NCI-H1092 (cell line): ENCODE data around the gene KPNA1.
A peak's percentile ranks its signal among the peaks of the same experiment; 100 is the strongest.

Source experiments
- DNase-seq: peaks from one replicate; lab custom pipeline; 2025; lab: John Stamatoyannopoulos, UW

KPNA1 gene

GRCh38 chr3:122514123-122515019 lies at the start of gene KPNA1:
KPNA1 (minus strand) TSS chr3:122514939; CDS start chr3:122496565, 18,374 bp downstream.
- peak; percentile 79 for DNase-seq

GRCh38 chr3:122564155-122564912 lies 49.6 kb upstream of the KPNA1 start, which contains the start of the genes DTX3L and PARP9:
DTX3L (plus strand) TSS chr3:122564338; CDS start chr3:122564427, 89 bp downstream.
PARP9 (minus strand) TSS chr3:122564300; CDS start chr3:122559620, 4,680 bp downstream.
- peak; percentile 43 for DNase-seq

DNA sequence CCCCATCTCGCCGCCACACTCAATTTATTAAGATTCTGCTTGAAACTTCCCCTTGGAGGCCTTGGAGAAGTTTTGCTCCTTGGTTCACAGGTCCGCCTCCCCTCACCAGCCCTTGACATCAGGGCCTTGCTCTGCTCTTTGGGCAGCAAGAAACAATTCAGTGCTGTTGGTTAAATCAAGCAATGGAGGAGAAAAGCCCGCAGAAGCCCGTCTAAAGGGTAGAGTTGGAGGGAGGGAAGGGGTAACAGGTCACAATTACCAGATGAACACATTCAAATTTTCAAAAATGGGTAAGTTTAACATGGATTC lies 48.9 kb upstream of the KPNA1 start:
- no peak for DNase-seq

GRCh38 chr3:122562923-122563716 lies 48.4 kb upstream of the KPNA1 start:
- no peak for DNase-seq

DNA sequence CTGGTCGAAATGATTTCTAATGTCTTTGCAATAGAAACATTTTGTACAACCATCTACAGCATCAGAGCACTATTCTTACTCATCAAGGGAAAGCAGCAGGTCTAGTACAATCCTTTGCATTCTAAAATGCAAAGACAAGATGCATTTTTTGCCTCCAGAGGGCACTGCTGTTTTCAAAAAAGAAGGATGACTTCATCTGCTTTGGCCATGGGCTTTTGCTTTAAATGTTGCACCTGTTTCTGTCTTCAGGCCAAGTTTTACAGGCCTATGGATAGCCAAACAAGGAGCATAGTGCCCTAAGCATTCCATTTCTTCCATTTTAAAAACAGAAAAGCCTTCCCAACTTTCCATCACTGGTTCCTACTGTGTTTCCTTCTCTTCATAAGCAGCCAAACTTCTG lies 45.9 kb upstream of the KPNA1 start:
- DNase-seq = peak; percentile 23

DNA sequence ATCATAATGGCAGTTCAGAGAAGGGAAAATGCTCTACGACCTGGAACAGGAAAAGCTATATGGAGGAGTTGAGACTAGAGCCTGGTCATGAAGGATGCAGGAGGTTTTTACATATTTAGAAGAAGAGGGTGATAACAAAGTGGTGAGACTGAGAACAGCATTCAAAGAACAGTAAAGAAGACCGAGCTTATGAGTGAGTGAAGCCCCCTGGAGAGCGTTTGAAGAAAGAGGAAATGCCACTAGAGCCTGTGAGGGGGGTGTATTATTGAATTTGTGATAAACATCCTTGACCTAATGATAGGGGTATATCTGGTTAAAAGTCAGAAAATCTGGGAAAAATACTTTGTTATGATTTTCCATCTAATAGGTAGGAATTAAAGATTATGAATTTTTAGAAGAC lies 45.2 kb upstream of the KPNA1 start:
- DNase-seq = no peak

GRCh38 chr3:122558605-122559004 lies 43.9 kb upstream of the KPNA1 start:
- no peak for DNase-seq

- no peak for DNase-seq
These were observed 42.6 kb upstream of the KPNA1 start for GRCh38 chr3:122557356-122557755.

GRCh38 chr3:122555275-122556071 lies 40.7 kb upstream of the KPNA1 start:
- DNase-seq = no peak

GRCh38 chr3:122553171-122553570 lies 38.4 kb upstream of the KPNA1 start:
- DNase-seq = no peak

DNA sequence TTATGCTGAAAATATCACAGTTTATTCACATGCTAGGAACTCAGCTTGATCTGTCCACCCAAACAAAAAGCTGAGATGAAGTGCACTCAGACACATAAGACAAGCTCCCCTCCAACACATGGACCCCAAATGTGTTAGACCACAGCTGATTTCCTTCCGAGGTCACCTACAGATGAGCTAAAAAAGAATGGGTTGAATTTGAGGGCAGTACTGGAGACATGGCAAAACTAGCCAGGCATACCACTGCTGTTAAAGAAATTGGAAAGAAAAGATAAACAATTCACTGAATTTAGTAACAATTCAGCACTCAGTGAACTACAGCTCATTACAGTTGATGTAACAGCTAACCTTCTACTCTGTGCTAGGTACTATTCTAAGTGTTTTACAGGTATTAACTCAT lies 33.9 kb upstream of the KPNA1 start:
- no peak for DNase-seq

- no peak for DNase-seq
These were observed 33.3 kb upstream of the KPNA1 start for GRCh38 chr3:122548076-122548475.

DNA sequence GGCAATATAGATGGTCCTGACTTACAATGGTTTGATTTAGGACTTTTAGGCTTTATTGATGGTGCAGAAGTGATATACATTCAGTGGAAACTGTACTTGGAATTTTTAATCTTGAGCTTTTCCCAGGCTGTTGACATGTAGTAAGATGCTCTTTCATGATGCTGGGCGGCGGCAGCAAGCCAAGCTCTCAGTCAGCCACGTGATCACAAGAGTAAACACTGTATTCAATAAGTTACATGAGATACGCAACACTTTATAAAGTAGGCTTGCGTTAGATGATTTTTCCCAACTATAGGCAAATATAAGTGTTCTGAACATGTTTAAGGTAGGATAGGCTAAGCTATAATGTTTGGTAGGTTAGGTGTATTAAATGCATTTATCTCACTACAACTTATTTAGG lies 31.4 kb upstream of the KPNA1 start:
- DNase-seq = no peak

- DNase-seq = no peak
These were observed 24.3 kb upstream of the KPNA1 start for GRCh38 chr3:122538956-122539490.

GRCh38 chr3:122536632-122537001 lies 21.9 kb upstream of the KPNA1 start:
- no peak for DNase-seq

- DNase-seq = no peak
These were observed 21.4 kb upstream of the KPNA1 start for GRCh38 chr3:122535964-122536631.

DNA sequence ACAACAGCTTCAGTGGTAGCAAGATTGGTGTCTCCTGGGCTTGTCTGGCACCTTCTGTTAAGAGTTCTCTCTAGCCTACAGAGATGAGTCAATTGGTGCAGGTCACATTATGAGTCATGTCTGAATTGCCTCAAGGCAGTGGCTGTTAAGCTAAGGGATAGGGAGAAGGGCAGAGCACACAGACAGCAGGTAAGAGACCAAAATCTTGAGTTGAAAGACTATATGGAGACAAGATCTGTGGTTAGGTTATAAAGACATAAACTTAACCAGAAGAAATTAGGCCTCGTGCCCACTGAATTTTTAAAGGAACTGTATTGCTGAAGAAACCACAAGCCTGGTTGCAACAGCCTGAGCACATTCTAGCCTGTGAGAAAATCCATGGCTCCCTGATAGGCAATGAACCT lies 19.2 kb upstream of the KPNA1 start:
- no peak for DNase-seq

DNA sequence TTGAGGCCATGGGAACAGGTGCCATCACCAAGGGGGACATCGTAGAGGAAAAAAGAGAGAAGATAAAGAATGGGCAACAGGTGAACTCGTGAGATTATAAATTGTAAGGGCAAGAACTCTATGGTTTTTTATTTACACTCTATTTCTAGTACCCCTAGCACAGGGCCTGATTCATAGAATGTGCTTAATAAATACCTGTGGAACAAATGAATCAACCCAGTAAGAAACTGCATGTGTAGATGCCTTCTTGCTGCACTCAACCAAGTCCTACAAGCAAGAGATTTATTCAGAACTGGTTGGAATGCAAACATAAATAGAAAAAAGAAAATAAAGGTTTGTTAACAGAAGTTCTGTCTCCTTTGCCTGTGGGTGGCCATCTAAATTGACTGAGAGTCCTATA lies 18.7 kb upstream of the KPNA1 start:
- no peak for DNase-seq

- no peak for DNase-seq
These were observed 15.4 kb upstream of the KPNA1 start for GRCh38 chr3:122530164-122530563.

- no peak for DNase-seq
These were observed 8.6 kb upstream of the KPNA1 start for GRCh38 chr3:122523317-122523716.

- no peak for DNase-seq
These were observed 6.1 kb upstream of the KPNA1 start for GRCh38 chr3:122520861-122521260.
